Measurements from ENCODE around the gene DGKD. TPM values are rescaled to one million over a fixed set of nuclear protein-coding genes. Genes with fewer than 3 reads are reported as not detected.

DGKD gene
- total RNA-seq, 1 experiment from 2014 or later, result 52.0 TPM

DNA sequence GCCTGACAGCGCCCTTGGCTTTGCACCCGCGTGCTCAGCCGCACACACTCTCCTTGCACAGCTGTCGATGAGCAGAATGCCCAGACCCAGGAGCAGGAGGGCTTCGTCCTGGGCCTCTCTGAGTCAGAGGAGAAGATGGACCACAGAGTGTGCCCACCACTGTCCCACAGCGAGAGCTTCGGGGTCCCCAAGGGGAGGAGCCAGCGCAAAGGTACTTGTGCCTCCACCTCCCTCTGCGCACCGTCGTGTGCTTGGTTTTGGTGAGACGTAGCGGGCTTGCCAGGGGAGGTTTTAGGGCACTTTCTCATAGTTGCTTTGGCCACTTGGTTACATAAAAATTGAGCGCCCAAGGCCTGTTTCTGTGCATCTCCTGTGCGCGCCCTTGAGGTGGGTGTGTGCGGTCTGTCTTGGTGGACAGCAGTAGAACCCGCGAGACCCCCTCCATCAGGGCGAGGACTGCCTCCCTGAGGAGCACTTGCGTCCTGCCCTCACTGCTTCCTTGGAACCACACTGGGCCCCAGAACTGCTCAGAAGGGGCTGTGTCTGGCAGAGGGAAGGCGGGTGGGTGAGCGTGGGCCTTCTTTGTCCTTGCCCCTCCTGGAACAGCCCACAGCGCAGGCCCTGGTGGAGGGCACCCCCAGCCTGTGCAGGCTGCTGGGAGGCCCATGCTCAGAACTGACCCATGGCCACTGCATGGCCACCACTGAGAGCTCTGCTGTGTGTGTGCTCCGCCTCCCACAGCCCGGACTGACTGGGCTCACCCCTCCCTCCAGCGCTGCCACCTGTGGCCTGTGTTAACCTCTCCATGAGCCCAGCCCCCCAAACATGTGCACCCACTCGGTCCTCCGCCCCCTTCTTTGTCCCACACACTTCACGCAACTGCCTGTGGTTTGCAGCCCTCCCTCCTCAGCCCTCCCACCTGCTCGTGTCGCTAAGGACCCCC lies 95.9 kb downstream of the DGKD start:
- H3K27ac ChIP-seq (ENCODE audit: low read depth, low read length), result no peak overlapping the region
- H3K9ac ChIP-seq (ENCODE audit: low read length), result no peak overlapping the region
- intact Hi-C loops (cut with micrococcal nuclease), result loop anchor here (10.0 kb wide), 2 partner anchors 165 to 845 kb away; no protein-coding TSS in a partner anchor
- no peak overlapping the region for H2AFZ ChIP-seq (ENCODE audit: low read depth, low read length, poor library complexity, severe bottlenecking)
- no peaks in the 10 kb centered on the region for H4K20me1 ChIP-seq (ENCODE audit: insufficient read depth)
- no peaks in the 10 kb centered on the region for H3K4me1 ChIP-seq (ENCODE audit: control insufficient read depth in 1 of 2, insufficient read depth in 2 of 2, low read length in 2 of 2)
- CTCF ChIA-PET, result no interaction called here
- H3K9me3 ChIP-seq (ENCODE audit: control insufficient read depth in 1 of 2, insufficient read depth in 1 of 2, low read depth in 1 of 2, low read length in 2 of 2), result no peaks in the 10 kb centered on the region
- BruUV-seq (replicated peaks), result no TSS peak
- H3K4me2 ChIP-seq (ENCODE audit: low read length), result no peak overlapping the region
- RAD21 ChIA-PET (ENCODE audit: low non-redundant PET in 1 of 2, low total read pairs in 2 of 2, uncharacterized antibody in 2 of 2, unreplicated experiment in 2 of 2), result no interaction called here
- DNase-seq (ENCODE audit: low read depth, low spot score) (no peak), ATAC-seq (no peak)
- H3K27me3 ChIP-seq (ENCODE audit: insufficient read depth, low read length), result no peaks in the 10 kb centered on the region
- POLR2A ChIA-PET, result no interaction called here
- H3K79me2 ChIP-seq (ENCODE audit: insufficient read depth, low read length), result peaks cover 4% of the 10 kb centered on the region; the same call in 1 of the 2 replicates
- TF ChIP-seq SP1 (IDR thresholded peaks at IDR 0.05; ENCODE audit: low read depth) (no peak), TCF7L2 (IDR thresholded peaks at IDR 0.05; ENCODE audit: borderline replicate concordance, extremely low read depth, insufficient read depth, insufficient read length) (no peak), EGR1 (IDR thresholded peaks at IDR 0.05; ENCODE audit: low read depth) (no peak), RAD21 (IDR thresholded peaks at IDR 0.05; ENCODE audit: low read depth) (no peak), FOSL1 (IDR thresholded peaks at IDR 0.05; ENCODE audit: low read depth) (no peak), ZNF274 (IDR thresholded peaks at IDR 0.05; ENCODE audit: low read depth, low read length) (no peak), CEBPB (IDR thresholded peaks at IDR 0.05; ENCODE audit: low read depth) (no peak), ELF1 (IDR thresholded peaks at IDR 0.05; ENCODE audit: borderline replicate concordance, low read depth) (no peak), SIN3A (IDR thresholded peaks at IDR 0.05; ENCODE audit: low read depth) (no peak), ZFX (IDR thresholded peaks at IDR 0.05) (no peak), POLR2A (IDR thresholded peaks at IDR 0.05; ENCODE audit: borderline replicate concordance, extremely low read depth, insufficient read depth, insufficient read length) (no peak), CBX3 (IDR thresholded peaks at IDR 0.05; ENCODE audit: low read depth) (no peak), JUND (IDR thresholded peaks at IDR 0.05) (no peak), EZH2phosphoT487 (IDR thresholded peaks at IDR 0.05; ENCODE audit: borderline replicate concordance) (no peak)
- TF ChIP-seq, protein P1, sequence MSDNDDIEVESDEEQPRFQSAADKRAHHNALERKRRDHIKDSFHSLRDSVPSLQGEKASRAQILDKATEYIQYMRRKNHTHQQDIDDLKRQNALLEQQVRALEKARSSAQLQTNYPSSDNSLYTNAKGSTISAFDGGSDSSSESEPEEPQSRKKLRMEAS (IDR thresholded peaks at IDR 0.05), result no peak
- TF ChIP-seq, protein P2, sequence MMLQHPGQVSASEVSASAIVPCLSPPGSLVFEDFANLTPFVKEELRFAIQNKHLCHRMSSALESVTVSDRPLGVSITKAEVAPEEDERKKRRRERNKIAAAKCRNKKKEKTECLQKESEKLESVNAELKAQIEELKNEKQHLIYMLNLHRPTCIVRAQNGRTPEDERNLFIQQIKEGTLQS (IDR thresholded peaks at IDR 0.05), result no peak
- TF ChIP-seq, protein P3, sequence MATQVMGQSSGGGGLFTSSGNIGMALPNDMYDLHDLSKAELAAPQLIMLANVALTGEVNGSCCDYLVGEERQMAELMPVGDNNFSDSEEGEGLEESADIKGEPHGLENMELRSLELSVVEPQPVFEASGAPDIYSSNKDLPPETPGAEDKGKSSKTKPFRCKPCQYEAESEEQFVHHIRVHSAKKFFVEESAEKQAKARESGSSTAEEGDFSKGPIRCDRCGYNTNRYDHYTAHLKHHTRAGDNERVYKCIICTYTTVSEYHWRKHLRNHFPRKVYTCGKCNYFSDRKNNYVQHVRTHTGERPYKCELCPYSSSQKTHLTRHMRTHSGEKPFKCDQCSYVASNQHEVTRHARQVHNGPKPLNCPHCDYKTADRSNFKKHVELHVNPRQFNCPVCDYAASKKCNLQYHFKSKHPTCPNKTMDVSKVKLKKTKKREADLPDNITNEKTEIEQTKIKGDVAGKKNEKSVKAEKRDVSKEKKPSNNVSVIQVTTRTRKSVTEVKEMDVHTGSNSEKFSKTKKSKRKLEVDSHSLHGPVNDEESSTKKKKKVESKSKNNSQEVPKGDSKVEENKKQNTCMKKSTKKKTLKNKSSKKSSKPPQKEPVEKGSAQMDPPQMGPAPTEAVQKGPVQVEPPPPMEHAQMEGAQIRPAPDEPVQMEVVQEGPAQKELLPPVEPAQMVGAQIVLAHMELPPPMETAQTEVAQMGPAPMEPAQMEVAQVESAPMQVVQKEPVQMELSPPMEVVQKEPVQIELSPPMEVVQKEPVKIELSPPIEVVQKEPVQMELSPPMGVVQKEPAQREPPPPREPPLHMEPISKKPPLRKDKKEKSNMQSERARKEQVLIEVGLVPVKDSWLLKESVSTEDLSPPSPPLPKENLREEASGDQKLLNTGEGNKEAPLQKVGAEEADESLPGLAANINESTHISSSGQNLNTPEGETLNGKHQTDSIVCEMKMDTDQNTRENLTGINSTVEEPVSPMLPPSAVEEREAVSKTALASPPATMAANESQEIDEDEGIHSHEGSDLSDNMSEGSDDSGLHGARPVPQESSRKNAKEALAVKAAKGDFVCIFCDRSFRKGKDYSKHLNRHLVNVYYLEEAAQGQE (IDR thresholded peaks at IDR 0.05; ENCODE audit: low read depth), result no peak
- TF ChIP-seq, protein P4, sequence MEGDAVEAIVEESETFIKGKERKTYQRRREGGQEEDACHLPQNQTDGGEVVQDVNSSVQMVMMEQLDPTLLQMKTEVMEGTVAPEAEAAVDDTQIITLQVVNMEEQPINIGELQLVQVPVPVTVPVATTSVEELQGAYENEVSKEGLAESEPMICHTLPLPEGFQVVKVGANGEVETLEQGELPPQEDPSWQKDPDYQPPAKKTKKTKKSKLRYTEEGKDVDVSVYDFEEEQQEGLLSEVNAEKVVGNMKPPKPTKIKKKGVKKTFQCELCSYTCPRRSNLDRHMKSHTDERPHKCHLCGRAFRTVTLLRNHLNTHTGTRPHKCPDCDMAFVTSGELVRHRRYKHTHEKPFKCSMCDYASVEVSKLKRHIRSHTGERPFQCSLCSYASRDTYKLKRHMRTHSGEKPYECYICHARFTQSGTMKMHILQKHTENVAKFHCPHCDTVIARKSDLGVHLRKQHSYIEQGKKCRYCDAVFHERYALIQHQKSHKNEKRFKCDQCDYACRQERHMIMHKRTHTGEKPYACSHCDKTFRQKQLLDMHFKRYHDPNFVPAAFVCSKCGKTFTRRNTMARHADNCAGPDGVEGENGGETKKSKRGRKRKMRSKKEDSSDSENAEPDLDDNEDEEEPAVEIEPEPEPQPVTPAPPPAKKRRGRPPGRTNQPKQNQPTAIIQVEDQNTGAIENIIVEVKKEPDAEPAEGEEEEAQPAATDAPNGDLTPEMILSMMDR (IDR thresholded peaks at IDR 0.05 in 2 of 3, conservative IDR thresholded peaks at IDR 0.05 in 1 of 3; ENCODE audit: borderline replicate concordance in 1 of 3, insufficient read depth in 1 of 3, low read depth in 2 of 3, low read length in 2 of 3), result no peak
- peaks cover 31 to 50% of the 10 kb centered on the region in 2 experiments for H3K36me3 ChIP-seq (ENCODE audit: control insufficient read depth in 1 of 2, insufficient read depth in 2 of 2, low read length in 2 of 2)
- no peak overlapping the region for H3K4me3 ChIP-seq (replicated peaks in 1 of 2; ENCODE audit: low read depth in 1 of 2, low read length in 2 of 2)
- no peaks in the 10 kb centered on the region for H3K9me2 ChIP-seq (ENCODE audit: insufficient read depth)
